ENCODE data around the gene STUB1. TPM values are rescaled to one million over a fixed set of nuclear protein-coding genes. Genes with fewer than 3 reads are reported as not detected.

The STUB1 gene
- total and polyA plus RNA-seq, 2 experiments from 2014 or later, result 201 to 207 TPM

- no peak overlapping the region for H3K27ac ChIP-seq
- no peak overlapping the region for H2AFZ ChIP-seq
- H3K4me1 ChIP-seq (ENCODE audit: insufficient read depth), result no peaks in the 10 kb centered on the region
- no peak overlapping the region for H3K4me2 ChIP-seq (ENCODE audit: unreplicated experiment)
- H3K36me3 ChIP-seq (ENCODE audit: low read depth), result no peaks in the 10 kb centered on the region
- in situ Hi-C loops (cut with MboI), result no loop called here
- no peaks in the 10 kb centered on the region for H3K27me3 ChIP-seq (replicated peaks; ENCODE audit: insufficient read depth)
- peak; percentile 59 for DNase-seq
- H3K79me2 ChIP-seq (ENCODE audit: insufficient read depth), result no peaks in the 10 kb centered on the region
- no peak overlapping the region for H3K4me3 ChIP-seq
- no peaks in the 10 kb centered on the region for H4K20me1 ChIP-seq (ENCODE audit: insufficient read depth)
- H3K9me3 ChIP-seq (ENCODE audit: low read depth), result no peaks in the 10 kb centered on the region
- WGBS, 2 experiments (ENCODE audit: low coverage in 1 of 2, low lambda C conversion rate in 2 of 2, missing lambda C conversion rate in 2 of 2), result 72 to 74% methylated on average over 27 to 34 of the region's 43 CpGs
- no peaks in the 10 kb centered on the region for H3F3A ChIP-seq (ENCODE audit: insufficient read depth)
- TF ChIP-seq EZH2phosphoT487 (IDR thresholded peaks at IDR 0.05; ENCODE audit: insufficient read depth, low read depth), result no peak
- no peak for TF ChIP-seq EZH2 (IDR thresholded peaks at IDR 0.05; ENCODE audit: insufficient read depth, poor library complexity, severe bottlenecking)
- no peak overlapping the region for H3K9ac ChIP-seq
- no peaks in the 10 kb centered on the region for H3K9me2 ChIP-seq (ENCODE audit: insufficient read depth)
These were observed 19.6 kb upstream of the STUB1 start for GRCh38 chr16:660459-661183.

- WGBS, 2 experiments (ENCODE audit: low coverage in 1 of 2, low lambda C conversion rate in 2 of 2, missing lambda C conversion rate in 2 of 2), result 93% methylated on average over 32 to 35 of the region's 35 CpGs
- H4K20me1 ChIP-seq (ENCODE audit: insufficient read depth), result no peaks in the 10 kb centered on the region
- H3K9ac ChIP-seq, result no peak overlapping the region
- H3K9me2 ChIP-seq (ENCODE audit: insufficient read depth), result no peaks in the 10 kb centered on the region
- H3K36me3 ChIP-seq (ENCODE audit: low read depth), result no peaks in the 10 kb centered on the region
- H3K27me3 ChIP-seq (replicated peaks; ENCODE audit: insufficient read depth), result no peaks in the 10 kb centered on the region
- H3F3A ChIP-seq (ENCODE audit: insufficient read depth), result no peaks in the 10 kb centered on the region
- in situ Hi-C loops (cut with MboI), result no loop called here
- H2AFZ ChIP-seq, result no peak overlapping the region
- H3K4me1 ChIP-seq (ENCODE audit: insufficient read depth), result no peaks in the 10 kb centered on the region
- H3K4me3 ChIP-seq, result no peak overlapping the region
- TF ChIP-seq EZH2phosphoT487 (IDR thresholded peaks at IDR 0.05; ENCODE audit: insufficient read depth, low read depth) (no peak), EZH2 (IDR thresholded peaks at IDR 0.05; ENCODE audit: insufficient read depth, poor library complexity, severe bottlenecking) (no peak)
- H3K9me3 ChIP-seq (ENCODE audit: low read depth), result no peaks in the 10 kb centered on the region
- no peak for DNase-seq
- H3K79me2 ChIP-seq (ENCODE audit: insufficient read depth), result no peaks in the 10 kb centered on the region
- no peak overlapping the region for H3K27ac ChIP-seq
- H3K4me2 ChIP-seq (ENCODE audit: unreplicated experiment), result no peak overlapping the region
These were observed 18.9 kb upstream of the STUB1 start for GRCh38 chr16:661184-661821.

DNA sequence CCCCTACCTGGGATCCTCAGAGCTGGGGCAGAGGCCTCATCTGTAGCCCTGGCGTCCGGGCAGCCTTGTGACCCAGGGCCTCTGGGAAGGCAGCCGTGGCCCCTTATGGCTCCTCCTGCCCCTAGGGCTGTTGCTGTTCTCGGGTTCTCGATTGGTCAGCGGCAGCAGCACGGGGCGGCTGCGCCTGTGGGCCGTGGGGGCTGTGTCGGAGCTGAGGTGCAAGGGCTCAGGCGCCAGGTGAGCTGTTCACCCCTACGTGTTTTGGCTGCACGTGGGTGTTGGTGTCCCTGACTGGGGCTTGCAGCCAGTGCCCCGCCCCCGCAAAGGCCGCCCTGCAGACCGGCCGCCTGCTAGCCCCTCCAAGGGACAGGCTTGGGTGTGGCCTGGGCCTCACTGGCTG, 18.1 kb upstream of the STUB1 start:
- H4K20me1 ChIP-seq (ENCODE audit: insufficient read depth), result no peaks in the 10 kb centered on the region
- H3K27ac ChIP-seq, result no peak overlapping the region
- DNase-seq, result no peak
- in situ Hi-C loops (cut with MboI), result no loop called here
- H3K36me3 ChIP-seq (ENCODE audit: low read depth), result no peaks in the 10 kb centered on the region
- no peak overlapping the region for H3K4me2 ChIP-seq (ENCODE audit: unreplicated experiment)
- no peaks in the 10 kb centered on the region for H3F3A ChIP-seq (ENCODE audit: insufficient read depth)
- no peaks in the 10 kb centered on the region for H3K27me3 ChIP-seq (replicated peaks; ENCODE audit: insufficient read depth)
- H3K9me2 ChIP-seq (ENCODE audit: insufficient read depth), result no peaks in the 10 kb centered on the region
- H3K9me3 ChIP-seq (ENCODE audit: low read depth), result no peaks in the 10 kb centered on the region
- H3K9ac ChIP-seq, result no peak overlapping the region
- WGBS, 2 experiments (ENCODE audit: low coverage in 1 of 2, low lambda C conversion rate in 2 of 2, missing lambda C conversion rate in 2 of 2), result 92 to 93% methylated on average over 15 to 19 of the region's 19 CpGs
- no peaks in the 10 kb centered on the region for H3K79me2 ChIP-seq (ENCODE audit: insufficient read depth)
- H3K4me3 ChIP-seq, result no peak overlapping the region
- H3K4me1 ChIP-seq (ENCODE audit: insufficient read depth), result no peaks in the 10 kb centered on the region
- TF ChIP-seq EZH2phosphoT487 (IDR thresholded peaks at IDR 0.05; ENCODE audit: insufficient read depth, low read depth) (no peak), EZH2 (IDR thresholded peaks at IDR 0.05; ENCODE audit: insufficient read depth, poor library complexity, severe bottlenecking) (no peak)
- H2AFZ ChIP-seq, result no peak overlapping the region

- no peak overlapping the region for H3K9ac ChIP-seq
These were observed 17.6 kb upstream of the STUB1 start for GRCh38 chr16:662597-662996.

More at GRCh38 chr16:662597-662996, 17.6 kb upstream of the STUB1 start:
- Histone ChIP-seq H3K27ac (no peak overlapping the region), H3K79me2 (ENCODE audit: insufficient read depth) (no peaks in the 10 kb centered on the region), H3F3A (ENCODE audit: insufficient read depth) (no peaks in the 10 kb centered on the region), H4K20me1 (ENCODE audit: insufficient read depth) (no peaks in the 10 kb centered on the region), H3K4me2 (ENCODE audit: unreplicated experiment) (no peak overlapping the region), H3K4me1 (ENCODE audit: insufficient read depth) (no peaks in the 10 kb centered on the region), H3K27me3 (replicated peaks; ENCODE audit: insufficient read depth) (no peaks in the 10 kb centered on the region), H3K9me3 (ENCODE audit: low read depth) (no peaks in the 10 kb centered on the region), H2AFZ (no peak overlapping the region), H3K36me3 (ENCODE audit: low read depth) (no peaks in the 10 kb centered on the region), H3K9me2 (ENCODE audit: insufficient read depth) (no peaks in the 10 kb centered on the region), H3K4me3 (no peak overlapping the region)
- WGBS, 2 experiments (ENCODE audit: low coverage in 1 of 2, low lambda C conversion rate in 2 of 2, missing lambda C conversion rate in 2 of 2), result 96 to 99% methylated on average over 21 of the region's 21 CpGs
- TF ChIP-seq EZH2phosphoT487 (IDR thresholded peaks at IDR 0.05; ENCODE audit: insufficient read depth, low read depth) (no peak), EZH2 (IDR thresholded peaks at IDR 0.05; ENCODE audit: insufficient read depth, poor library complexity, severe bottlenecking) (no peak)
- no peak for DNase-seq
- in situ Hi-C loops (cut with MboI), result no loop called here

All from GM23248 (cell line).